ENCODE data around the gene EPHX1.
A peak's percentile ranks its signal among the peaks of the same experiment; 100 is the strongest.

EPHX1 gene

DNA sequence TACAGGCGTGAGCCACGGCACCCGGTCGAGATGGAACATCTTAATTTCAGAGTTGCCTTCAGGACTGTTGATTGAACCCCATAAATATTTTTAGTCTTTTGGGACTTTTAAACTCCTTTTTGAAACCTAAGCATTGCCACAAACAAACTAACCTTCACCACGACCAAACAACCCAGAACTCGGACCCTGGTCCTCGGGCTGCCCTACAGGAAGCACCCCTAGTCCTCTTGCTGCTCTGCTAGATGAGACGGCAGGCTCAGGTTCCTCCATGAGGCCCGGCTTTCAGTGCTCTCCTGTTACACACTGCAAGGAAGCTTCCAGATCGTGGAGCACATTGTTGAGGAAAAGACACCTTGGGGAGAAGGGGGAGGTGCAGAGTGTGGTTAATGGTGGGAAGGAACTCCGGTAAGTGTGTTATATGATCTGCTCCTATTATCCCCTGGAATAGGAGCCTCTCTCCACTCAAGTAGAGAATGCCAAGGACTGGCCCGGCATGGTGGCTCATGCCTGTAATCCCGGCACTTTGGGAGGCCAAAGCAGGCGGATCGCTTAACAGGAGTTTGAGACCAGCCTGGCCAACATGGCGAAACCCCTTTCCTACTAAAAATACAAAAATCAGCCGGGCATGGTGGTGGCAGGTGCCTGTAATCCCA, 5.7 kb downstream of the EPHX1 start:
- TF ChIP-seq, protein P1, sequence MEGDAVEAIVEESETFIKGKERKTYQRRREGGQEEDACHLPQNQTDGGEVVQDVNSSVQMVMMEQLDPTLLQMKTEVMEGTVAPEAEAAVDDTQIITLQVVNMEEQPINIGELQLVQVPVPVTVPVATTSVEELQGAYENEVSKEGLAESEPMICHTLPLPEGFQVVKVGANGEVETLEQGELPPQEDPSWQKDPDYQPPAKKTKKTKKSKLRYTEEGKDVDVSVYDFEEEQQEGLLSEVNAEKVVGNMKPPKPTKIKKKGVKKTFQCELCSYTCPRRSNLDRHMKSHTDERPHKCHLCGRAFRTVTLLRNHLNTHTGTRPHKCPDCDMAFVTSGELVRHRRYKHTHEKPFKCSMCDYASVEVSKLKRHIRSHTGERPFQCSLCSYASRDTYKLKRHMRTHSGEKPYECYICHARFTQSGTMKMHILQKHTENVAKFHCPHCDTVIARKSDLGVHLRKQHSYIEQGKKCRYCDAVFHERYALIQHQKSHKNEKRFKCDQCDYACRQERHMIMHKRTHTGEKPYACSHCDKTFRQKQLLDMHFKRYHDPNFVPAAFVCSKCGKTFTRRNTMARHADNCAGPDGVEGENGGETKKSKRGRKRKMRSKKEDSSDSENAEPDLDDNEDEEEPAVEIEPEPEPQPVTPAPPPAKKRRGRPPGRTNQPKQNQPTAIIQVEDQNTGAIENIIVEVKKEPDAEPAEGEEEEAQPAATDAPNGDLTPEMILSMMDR (IDR thresholded peaks at IDR 0.05; ENCODE audit: low read depth, low read length, missing control alignments), result no peak
- no peak overlapping the region for H3K4me3 ChIP-seq (replicated peaks; ENCODE audit: low read depth, low read length)
- no peak for DNase-seq (ENCODE audit: extremely low read depth, low read depth)

DNA sequence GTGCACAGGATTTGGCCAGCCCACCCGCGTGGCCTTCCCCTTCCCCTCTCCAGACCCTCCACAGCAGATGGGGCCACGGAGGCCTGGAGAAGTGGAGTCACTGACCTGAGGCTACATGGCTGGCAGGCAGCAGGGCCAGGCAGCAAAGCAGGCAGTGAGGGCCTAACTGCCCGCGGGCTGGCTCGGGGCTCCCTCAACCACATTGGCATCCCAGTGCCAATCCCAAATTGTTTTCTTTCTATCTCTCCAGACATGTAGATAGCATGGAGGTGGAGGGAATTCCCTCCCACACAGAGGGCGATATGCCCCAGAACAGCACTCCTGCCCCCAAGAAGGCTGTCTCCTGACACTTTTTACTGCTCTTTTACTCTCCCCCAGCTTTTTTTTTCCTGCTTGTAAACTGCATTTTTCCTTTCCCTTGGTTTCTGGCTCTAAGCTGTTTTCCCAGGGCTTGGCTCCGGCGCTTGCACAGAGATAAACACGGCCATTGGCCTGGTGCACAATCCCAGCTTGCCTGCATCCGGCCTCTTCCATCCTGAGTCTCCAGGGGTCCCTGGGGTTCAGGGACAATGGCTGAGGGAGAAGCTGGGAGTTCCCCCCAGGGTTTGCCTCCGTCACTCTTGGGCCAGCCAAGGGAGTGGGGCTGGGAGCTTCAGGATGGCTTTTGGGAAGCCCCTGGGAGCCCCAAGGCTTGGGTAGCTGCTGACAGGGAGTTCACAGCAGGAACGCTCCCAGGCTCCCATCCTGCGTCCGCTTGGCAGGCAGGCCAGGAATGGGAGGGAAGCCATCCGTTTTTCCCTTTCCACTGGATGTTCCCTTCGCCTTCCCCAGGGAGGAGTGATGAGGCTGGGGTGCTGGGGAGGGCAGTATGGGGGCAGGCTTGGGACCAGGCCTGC, 7.0 kb downstream of the EPHX1 start:
- TF ChIP-seq, protein P1 (IDR thresholded peaks at IDR 0.05; ENCODE audit: low read depth, low read length, missing control alignments), result no peak
- DNase-seq (ENCODE audit: extremely low read depth, low read depth), result no peak
- no peak overlapping the region for H3K4me3 ChIP-seq (replicated peaks; ENCODE audit: low read depth, low read length)

DNA sequence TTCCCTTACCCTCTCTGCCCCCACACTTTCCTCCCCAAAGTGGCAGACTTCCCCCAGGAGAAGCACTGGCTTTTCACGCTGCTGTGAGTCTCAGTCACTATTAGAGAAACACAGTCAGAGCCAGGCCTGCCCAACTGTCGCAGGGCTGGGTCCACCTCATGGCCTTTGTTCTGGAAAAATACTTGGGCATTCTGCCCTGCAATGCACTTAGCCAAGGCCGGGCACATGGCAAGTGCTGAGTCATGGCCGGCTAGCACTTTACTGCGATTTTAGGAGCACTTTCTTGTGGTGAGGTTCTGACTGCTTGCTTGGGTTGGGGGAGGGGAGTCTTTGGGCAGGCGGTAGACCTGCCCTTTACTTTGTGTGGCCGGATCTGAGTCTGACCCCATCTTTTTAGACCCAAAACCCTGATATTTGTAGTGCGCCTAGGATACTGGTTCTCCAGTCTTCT, 7.7 kb downstream of the EPHX1 start:
- DNase-seq (ENCODE audit: extremely low read depth, low read depth), result peak; percentile 83
- H3K4me3 ChIP-seq (replicated peaks; ENCODE audit: low read depth, low read length), result no peak overlapping the region
- TF ChIP-seq, protein P1 (IDR thresholded peaks at IDR 0.05; ENCODE audit: low read depth, low read length, missing control alignments), result no peak

DNA sequence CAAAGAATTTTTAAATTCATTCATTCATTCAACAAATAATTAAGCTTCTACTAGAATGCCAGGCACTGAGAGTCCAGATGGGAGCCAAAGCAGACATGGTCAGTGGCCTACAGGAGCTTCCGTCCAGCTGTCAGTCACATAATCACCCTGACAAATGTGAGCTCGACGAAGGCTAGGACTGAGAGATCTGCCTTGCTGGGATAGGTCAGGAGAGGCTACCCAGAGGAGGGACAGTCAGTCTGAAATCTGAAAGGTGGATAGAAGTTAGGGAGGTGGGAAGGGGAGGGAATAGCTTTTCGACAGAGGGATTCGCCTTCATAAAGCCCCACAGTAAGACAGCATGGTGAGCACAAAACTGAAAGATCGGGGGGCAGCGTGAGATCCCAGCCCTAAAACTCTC, 8.3 kb downstream of the EPHX1 start:
- TF ChIP-seq, protein P1 (IDR thresholded peaks at IDR 0.05; ENCODE audit: low read depth, low read length, missing control alignments), result no peak
- DNase-seq (ENCODE audit: extremely low read depth, low read depth), result no peak
- H3K4me3 ChIP-seq (replicated peaks; ENCODE audit: low read depth, low read length), result no peak overlapping the region

DNA sequence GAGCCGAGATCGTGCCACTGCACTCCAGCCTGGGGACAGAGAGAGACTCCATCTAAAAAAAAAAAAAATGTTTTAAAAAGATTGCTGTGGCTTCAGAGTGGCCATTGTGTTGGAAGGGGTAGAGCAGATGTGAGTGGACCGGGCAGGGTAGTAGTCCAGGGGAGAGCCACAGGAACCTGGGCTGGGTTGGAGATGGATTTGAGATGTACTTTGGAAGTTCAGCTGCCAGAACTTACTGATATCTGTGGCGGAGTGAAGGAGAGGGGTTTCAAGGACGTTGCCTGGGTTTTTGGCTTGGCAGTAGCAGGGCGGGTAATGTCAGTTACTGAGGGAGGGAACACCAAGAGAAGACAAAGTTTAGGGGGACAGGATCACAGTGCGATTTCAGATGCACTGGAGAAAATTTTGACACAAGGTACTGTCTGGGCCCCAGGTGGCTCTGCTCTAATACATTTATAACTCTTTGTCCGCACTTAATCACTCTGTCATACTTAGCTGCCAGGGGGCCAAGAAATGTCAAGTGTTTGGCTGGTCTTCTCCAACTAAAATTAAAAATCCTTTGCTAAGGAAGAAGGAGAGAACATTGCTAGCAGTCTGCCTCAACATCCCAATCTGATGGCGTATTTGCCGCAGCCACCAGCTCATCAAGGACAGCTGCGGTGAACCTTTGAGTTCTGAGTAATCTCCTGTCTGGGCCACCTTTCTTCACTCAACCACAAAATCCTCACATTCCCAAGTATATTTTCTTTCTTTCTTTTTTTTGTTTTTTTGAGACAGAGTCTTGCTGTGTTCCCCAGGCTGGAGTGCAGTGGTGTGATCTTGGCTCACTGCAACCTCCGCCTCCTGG, 9.6 kb downstream of the EPHX1 start:
- no peak for DNase-seq (ENCODE audit: extremely low read depth, low read depth)

More for the DNA sequence above, 9.6 kb downstream of the EPHX1 start:
- no peak overlapping the region for H3K4me3 ChIP-seq (replicated peaks; ENCODE audit: low read depth, low read length)
- TF ChIP-seq, protein P1 (IDR thresholded peaks at IDR 0.05; ENCODE audit: low read depth, low read length, missing control alignments), result no peak

Measured in HFF-Myc (cell line).